Cardiac muscle cell (in vitro differentiated cells and primary cell): ENCODE measurements around the gene LAMTOR4. TPM values are rescaled to one million over a fixed set of nuclear protein-coding genes. Genes with fewer than 3 reads are reported as not detected.
"Not testable (repeated sequence)": the region's sequence is repeated elsewhere in the genome, so short reads cannot be mapped to it uniquely, and the experiment has no call there.

Source experiments
- DNase-seq, 2 donors: peaks; one replicate each; pipeline versions ENCODE4 v3.0.0 to v3.0.0-alpha.2; 2010 to 2017; ENCODE audit warnings: low read depth in 1 of 2, low spot score in 1 of 2
- H3K27ac ChIP-seq: fragments of 200-600 bp; sonication (generic); 2 replicates; pipeline ENCODE4 v1.5.1; 2016
- H3K27me3 ChIP-seq: fragments of 200-600 bp; sonication (generic); 2 replicates; pipeline ENCODE4 v1.6.0; 2016; ENCODE audit warnings: control low read depth
- H3K36me3 ChIP-seq: fragments of 200-600 bp; sonication (generic); 2 replicates; pipeline ENCODE4 v1.5.1; 2016; ENCODE audit warnings: control low read depth
- H3K4me1 ChIP-seq: fragments of 200-600 bp; sonication (generic); 2 replicates; pipeline ENCODE4 v1.8.1; 2017; ENCODE audit warnings: low read depth, mild to moderate bottlenecking, mixed run types
- H3K4me3 ChIP-seq: fragments of 200-600 bp; sonication (generic); 2 replicates; pipeline ENCODE4 v1.5.1; 2016; ENCODE audit warnings: mild to moderate bottlenecking
- H3K9me3 ChIP-seq: fragments of 200-600 bp; sonication (generic); 2 replicates; pipeline ENCODE4 v1.5.1; 2017; ENCODE audit warnings: low read depth, mild to moderate bottlenecking, control low read depth
- polyA plus RNA-seq: library from polyadenylated mRNA; unstranded; fragments of >200 nt; fragmentation: Nextera tagmentation; extraction: Ambion mirVana; gene quantifications from 2 replicates; pipeline ENCODE4 v1.2.1, GENCODE V29; 2016
- total RNA-seq: library from RNA; depleted of rRNA; stranded (reverse); fragments of >200 nt; gene quantifications from 2 replicates; pipeline ENCODE4 v1.2.3, GENCODE V29; 2016
- TF ChIP-seq, protein P1 (sequence below): IDR thresholded peaks from 2 replicates; pipeline ENCODE4 v1.5.1; 2012; ENCODE audit warnings: low read depth, mild to moderate bottlenecking, low read length

Gene LAMTOR4
- total and polyA plus RNA-seq, 2 experiments from 2014 or later: 199 to 280 TPM

DNA sequence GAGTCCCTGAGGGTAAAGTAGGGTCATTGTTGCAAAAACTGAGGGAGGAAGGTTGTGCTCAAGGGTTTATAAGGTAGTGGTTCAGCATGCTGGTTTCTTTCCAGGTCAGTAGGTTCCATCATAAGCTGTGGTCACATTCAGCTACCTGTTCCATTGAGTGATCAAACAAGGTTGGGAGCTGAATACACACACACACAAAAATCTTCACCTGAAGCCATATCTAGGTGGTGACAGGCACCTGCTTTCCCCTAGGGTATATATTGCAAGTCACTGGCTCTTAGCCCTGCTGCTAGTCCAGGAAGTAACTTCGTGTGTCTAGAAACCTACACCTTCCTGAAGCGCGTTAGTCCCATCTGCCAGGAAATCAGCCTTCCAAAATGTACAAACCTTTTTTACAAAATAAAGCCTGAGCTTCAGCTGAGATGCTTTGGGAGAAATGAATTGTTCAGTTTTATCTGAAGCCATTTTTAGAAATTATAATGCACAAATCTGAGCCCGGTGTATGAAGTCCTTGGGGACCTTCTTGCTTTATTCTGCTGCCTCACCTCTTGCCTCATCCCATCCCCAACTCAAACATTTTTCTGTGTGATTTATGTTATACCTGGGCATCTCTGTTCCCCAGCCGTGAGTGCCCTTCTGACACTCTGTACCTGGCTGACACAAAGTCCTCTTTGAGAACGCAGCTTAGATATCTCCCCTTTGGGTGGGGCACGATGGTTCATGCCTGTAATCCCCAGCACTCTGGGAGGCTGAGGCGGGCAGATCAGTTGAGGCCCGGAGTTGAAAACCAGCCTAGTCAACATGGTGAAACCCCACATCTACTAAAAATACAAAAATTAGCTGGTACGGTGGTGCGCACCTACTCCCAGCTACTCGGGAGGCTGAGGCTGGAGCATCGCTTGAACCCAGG is 10.6 kb upstream of the LAMTOR4 start:
- Histone ChIP-seq H3K36me3 (no peaks in the 10 kb centered on the region), H3K9me3 (no peaks in the 10 kb centered on the region), H3K27ac (no peak overlapping the region), H3K27me3 (no peaks in the 10 kb centered on the region), H3K4me3 (no peak overlapping the region), H3K4me1 (no peaks in the 10 kb centered on the region)
- TF ChIP-seq, protein P1, sequence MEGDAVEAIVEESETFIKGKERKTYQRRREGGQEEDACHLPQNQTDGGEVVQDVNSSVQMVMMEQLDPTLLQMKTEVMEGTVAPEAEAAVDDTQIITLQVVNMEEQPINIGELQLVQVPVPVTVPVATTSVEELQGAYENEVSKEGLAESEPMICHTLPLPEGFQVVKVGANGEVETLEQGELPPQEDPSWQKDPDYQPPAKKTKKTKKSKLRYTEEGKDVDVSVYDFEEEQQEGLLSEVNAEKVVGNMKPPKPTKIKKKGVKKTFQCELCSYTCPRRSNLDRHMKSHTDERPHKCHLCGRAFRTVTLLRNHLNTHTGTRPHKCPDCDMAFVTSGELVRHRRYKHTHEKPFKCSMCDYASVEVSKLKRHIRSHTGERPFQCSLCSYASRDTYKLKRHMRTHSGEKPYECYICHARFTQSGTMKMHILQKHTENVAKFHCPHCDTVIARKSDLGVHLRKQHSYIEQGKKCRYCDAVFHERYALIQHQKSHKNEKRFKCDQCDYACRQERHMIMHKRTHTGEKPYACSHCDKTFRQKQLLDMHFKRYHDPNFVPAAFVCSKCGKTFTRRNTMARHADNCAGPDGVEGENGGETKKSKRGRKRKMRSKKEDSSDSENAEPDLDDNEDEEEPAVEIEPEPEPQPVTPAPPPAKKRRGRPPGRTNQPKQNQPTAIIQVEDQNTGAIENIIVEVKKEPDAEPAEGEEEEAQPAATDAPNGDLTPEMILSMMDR: no peak
- DNase-seq: no peak

DNA sequence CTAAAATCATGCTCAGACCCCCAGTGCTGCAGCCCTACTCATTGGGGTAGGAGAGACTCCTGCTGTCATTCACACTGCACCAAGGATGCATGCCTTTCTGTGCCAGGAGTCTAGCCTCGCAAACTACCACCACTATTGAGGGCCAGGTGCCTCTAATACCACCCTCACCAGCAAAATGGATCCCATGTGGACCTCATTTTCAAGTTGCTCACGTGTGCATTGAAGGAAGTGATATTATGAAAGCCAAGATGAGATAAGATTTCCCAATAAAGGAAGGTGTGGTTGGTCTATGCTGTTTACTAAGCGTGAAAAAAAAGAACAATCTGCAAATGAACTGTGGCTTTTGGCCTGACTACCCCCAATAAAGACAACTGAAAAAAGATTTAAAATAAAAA is 7.2 kb upstream of the LAMTOR4 start:
- Histone ChIP-seq H3K4me3 (no peak overlapping the region), H3K9me3 (no peaks in the 10 kb centered on the region), H3K27me3 (no peaks in the 10 kb centered on the region), H3K4me1 (no peaks in the 10 kb centered on the region), H3K27ac (no peak overlapping the region), H3K36me3 (no peaks in the 10 kb centered on the region)
- TF ChIP-seq, protein P1: no peak
- no peak for DNase-seq

DNA sequence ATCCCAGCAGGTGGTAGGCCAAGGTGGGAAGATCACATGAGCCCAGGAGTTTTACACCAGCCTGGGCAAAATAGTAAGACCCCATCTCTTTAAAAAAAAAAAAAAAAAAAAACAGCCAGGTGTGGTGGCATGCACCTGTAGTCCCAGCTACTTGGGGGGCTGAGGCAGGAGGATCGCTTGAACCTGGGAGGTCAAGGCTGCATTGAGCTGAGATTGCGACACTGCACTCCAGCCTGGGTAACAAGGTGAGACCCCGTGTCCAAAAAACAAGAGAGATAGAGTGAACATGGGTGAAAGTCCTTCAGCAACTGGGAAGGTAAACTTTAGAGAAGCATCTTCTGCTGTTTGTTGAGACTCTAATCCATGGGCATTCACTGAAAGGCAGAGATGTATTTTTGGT is 6.3 kb upstream of the LAMTOR4 start:
- Histone ChIP-seq H3K4me3 (no peak overlapping the region), H3K27me3 (no peaks in the 10 kb centered on the region), H3K4me1 (no peaks in the 10 kb centered on the region), H3K27ac (no peak overlapping the region), H3K36me3 (no peaks in the 10 kb centered on the region), H3K9me3 (no peaks in the 10 kb centered on the region)
- TF ChIP-seq, protein P1: no peak
- DNase-seq: no peak

DNA sequence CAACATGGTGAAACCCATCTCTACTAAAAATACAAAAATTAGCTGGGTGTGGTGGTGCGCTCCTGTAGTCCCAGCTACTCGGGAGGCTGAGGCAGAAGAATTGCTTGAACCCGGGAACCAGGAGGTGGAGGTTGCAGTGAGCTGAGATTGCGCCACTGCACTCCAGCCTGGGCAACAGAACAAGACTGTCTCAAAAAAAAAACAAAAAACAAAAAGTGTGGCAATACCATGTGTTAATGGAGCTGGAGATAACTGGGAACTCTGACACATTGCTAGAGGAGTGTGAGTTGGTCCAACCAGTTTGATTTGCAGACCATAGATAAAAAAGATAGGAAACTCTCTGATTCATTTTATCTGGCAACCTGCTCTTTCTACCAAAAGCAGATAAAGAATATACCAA is 2.4 kb upstream of the LAMTOR4 start:
- DNase-seq: peak in 1 of 2 donors; percentile 86

DNA sequence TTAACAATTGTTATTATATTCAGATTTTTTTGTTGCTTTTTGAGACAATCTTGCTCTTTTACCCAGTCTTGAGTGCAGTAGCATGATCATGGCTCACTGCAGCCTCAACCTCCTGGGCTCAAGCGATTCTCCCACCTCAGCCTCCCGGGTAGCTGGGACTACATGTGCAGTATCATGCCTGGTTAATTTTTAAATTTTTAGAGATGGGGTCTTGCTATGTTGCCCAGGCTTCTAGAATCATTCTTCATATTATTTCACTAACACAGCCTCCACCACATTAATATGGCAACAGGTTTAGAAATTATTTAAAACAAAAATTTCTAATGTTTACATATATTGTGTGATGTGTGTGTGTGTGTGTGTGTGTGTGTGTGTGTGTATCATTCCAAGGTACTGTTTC is 1.4 kb upstream of the LAMTOR4 start:
- Histone ChIP-seq H3K27me3 (no peaks in the 10 kb centered on the region), H3K27ac (no peak overlapping the region), H3K36me3 (no peaks in the 10 kb centered on the region), H3K4me3 (no peak overlapping the region), H3K9me3 (no peaks in the 10 kb centered on the region), H3K4me1 (no peaks in the 10 kb centered on the region)
- no peak for DNase-seq
- TF ChIP-seq, protein P1: no peak

More for the DNA sequence above, 2.4 kb upstream of the LAMTOR4 start:
- not testable (repeated sequence) for H3K9me3 ChIP-seq, H3K4me3 ChIP-seq, H3K27me3 ChIP-seq, H3K36me3 ChIP-seq, H3K4me1 ChIP-seq, H3K27ac ChIP-seq

DNA sequence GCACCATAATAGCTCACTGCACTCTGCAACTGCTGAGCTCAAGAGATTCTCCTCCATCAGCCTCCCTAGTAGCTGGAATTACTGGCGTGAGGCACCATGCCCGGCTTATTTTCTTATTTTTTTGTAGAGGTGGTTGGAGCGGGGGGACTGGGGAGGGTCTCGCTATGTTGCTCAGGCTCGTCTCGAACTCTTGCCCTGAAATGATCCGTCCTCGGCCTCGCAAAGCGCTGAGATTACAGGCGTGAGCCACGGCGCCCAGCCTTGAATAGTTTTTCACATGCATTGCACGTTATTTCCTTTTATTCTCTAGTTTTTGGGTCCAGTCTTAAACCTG is 526 bp upstream of the LAMTOR4 start:
- no peaks in the 10 kb centered on the region for H3K9me3 ChIP-seq
- no peak for DNase-seq
- no peaks in the 10 kb centered on the region for H3K36me3 ChIP-seq
- peak overlapping the region; percentile 12 for H3K4me3 ChIP-seq
- no peaks in the 10 kb centered on the region for H3K27me3 ChIP-seq
- H3K27ac ChIP-seq: peak overlapping the region; percentile 54
- H3K4me1 ChIP-seq: no peaks in the 10 kb centered on the region
- TF ChIP-seq, protein P1: no peak
